ENCODE results near the gene PTPN1. TPM values are rescaled to one million over a fixed set of nuclear protein-coding genes. Genes with fewer than 3 reads are reported as not detected.

The PTPN1 gene
- total RNA-seq, 1 experiment from 2014 or later: 63.0 TPM

- DNase-seq (ENCODE audit: unreplicated experiment): no peak
- H3K9me3 Mint-ChIP-seq (ENCODE audit: unreplicated experiment): no peaks in the 10 kb centered on the region
- H3K36me3 Mint-ChIP-seq (ENCODE audit: insufficient read depth, unreplicated experiment): no peaks in the 10 kb centered on the region
- ChIA-PET POLR2A (no interaction called here), CTCF (interaction anchor here (1.2 kb wide), 1 partner anchor 14 kb away, joined by 5 read pairs; no protein-coding TSS in a partner anchor)
- H3K4me1 Mint-ChIP-seq (ENCODE audit: insufficient read depth, unreplicated experiment): no peaks in the 10 kb centered on the region
- H3K27ac Mint-ChIP-seq (ENCODE audit: low read depth, unreplicated experiment): no peak overlapping the region
- H3K4me3 Mint-ChIP-seq (ENCODE audit: unreplicated experiment): no peak overlapping the region
- intact Hi-C loops (cut with micrococcal nuclease): no loop called here
- H3K27me3 Mint-ChIP-seq (ENCODE audit: insufficient read depth, unreplicated experiment): no peaks in the 10 kb centered on the region
- no peak for TF ChIP-seq CTCF (IDR thresholded peaks at IDR 0.05; ENCODE audit: unreplicated experiment)
- no TSS peak for BruUV-seq (replicated peaks)
Observed at GRCh38 chr20:50602432-50603088, 92.4 kb downstream of the PTPN1 start.

- Mint-ChIP-seq H3K27me3 (ENCODE audit: insufficient read depth, unreplicated experiment) (no peaks in the 10 kb centered on the region), H3K9me3 (ENCODE audit: unreplicated experiment) (no peaks in the 10 kb centered on the region), H3K27ac (ENCODE audit: low read depth, unreplicated experiment) (no peak overlapping the region), H3K36me3 (ENCODE audit: insufficient read depth, unreplicated experiment) (no peaks in the 10 kb centered on the region), H3K4me1 (ENCODE audit: insufficient read depth, unreplicated experiment) (no peaks in the 10 kb centered on the region), H3K4me3 (ENCODE audit: unreplicated experiment) (no peak overlapping the region)
- POLR2A ChIA-PET: interaction anchor here (0.7 kb wide), 1 partner anchor 126 kb away, joined by 3 read pairs; no protein-coding TSS in a partner anchor
- no TSS peak for BruUV-seq (replicated peaks)
- CTCF ChIA-PET: no interaction called here
- TF ChIP-seq CTCF (IDR thresholded peaks at IDR 0.05; ENCODE audit: unreplicated experiment): no peak
- intact Hi-C loops (cut with micrococcal nuclease): no loop called here
- no peak for DNase-seq (ENCODE audit: unreplicated experiment)
Observed at GRCh38 chr20:50604451-50604850, 94.3 kb downstream of the PTPN1 start.

GRCh38 chr20:50605136-50605535 lies 95.0 kb downstream of the PTPN1 start:
- TF ChIP-seq CTCF (IDR thresholded peaks at IDR 0.05; ENCODE audit: unreplicated experiment): no peak
- no peaks in the 10 kb centered on the region for H3K4me1 Mint-ChIP-seq (ENCODE audit: insufficient read depth, unreplicated experiment)
- H3K27me3 Mint-ChIP-seq (ENCODE audit: insufficient read depth, unreplicated experiment): no peaks in the 10 kb centered on the region
- H3K27ac Mint-ChIP-seq (ENCODE audit: low read depth, unreplicated experiment): no peak overlapping the region
- ChIA-PET POLR2A (interaction anchor here (0.7 kb wide), 1 partner anchor 127 kb away, joined by 3 read pairs; no protein-coding TSS in a partner anchor), CTCF (interaction anchor here (1.4 to 1.5 kb wide), 2 partner anchors 17 to 145 kb away, joined by 3 to 5 read pairs; no protein-coding TSS in a partner anchor)
- intact Hi-C loops (cut with micrococcal nuclease): no loop called here
- BruUV-seq (replicated peaks): no TSS peak
- no peak for DNase-seq (ENCODE audit: unreplicated experiment)
- H3K36me3 Mint-ChIP-seq (ENCODE audit: insufficient read depth, unreplicated experiment): no peaks in the 10 kb centered on the region
- no peaks in the 10 kb centered on the region for H3K9me3 Mint-ChIP-seq (ENCODE audit: unreplicated experiment)
- no peak overlapping the region for H3K4me3 Mint-ChIP-seq (ENCODE audit: unreplicated experiment)

GRCh38 chr20:50607436-50607835 lies 97.3 kb downstream of the PTPN1 start:
- TF ChIP-seq CTCF (IDR thresholded peaks at IDR 0.05; ENCODE audit: unreplicated experiment): no peak
- no peaks in the 10 kb centered on the region for H3K36me3 Mint-ChIP-seq (ENCODE audit: insufficient read depth, unreplicated experiment)
- H3K27me3 Mint-ChIP-seq (ENCODE audit: insufficient read depth, unreplicated experiment): no peaks in the 10 kb centered on the region
- no peak overlapping the region for H3K4me3 Mint-ChIP-seq (ENCODE audit: unreplicated experiment)
- no peaks in the 10 kb centered on the region for H3K4me1 Mint-ChIP-seq (ENCODE audit: insufficient read depth, unreplicated experiment)
- POLR2A ChIA-PET: interaction anchor here (0.8 kb wide), 1 partner anchor 184 kb away, joined by 3 read pairs; no protein-coding TSS in a partner anchor
- intact Hi-C loops (cut with micrococcal nuclease): no loop called here
- CTCF ChIA-PET: interaction anchor here (0.5 to 1.2 kb wide), 4 partner anchors 19 to 631 kb away, joined by 3 to 5 read pairs (median 4); no protein-coding TSS in a partner anchor
- no peak for DNase-seq (ENCODE audit: unreplicated experiment)
- no peak overlapping the region for H3K27ac Mint-ChIP-seq (ENCODE audit: low read depth, unreplicated experiment)
- BruUV-seq (replicated peaks): no TSS peak
- H3K9me3 Mint-ChIP-seq (ENCODE audit: unreplicated experiment): no peaks in the 10 kb centered on the region

All from MCF 10A (cell line).